CD4-positive, alpha-beta memory T cell (primary cell): ENCODE measurements around the gene NT5E. TPM values are rescaled to one million over a fixed set of nuclear protein-coding genes. Genes with fewer than 3 reads are reported as not detected.

Source experiments
- CTCF ChIA-PET: fragments of 350-600 bp; sonication (Branson Sonifier 250); formaldehyde crosslinking; loops from one replicate; lab custom pipeline; 2021; ENCODE audit warnings: inconsistent platforms; ENCODE audit not compliant: partially characterized antibody; lab: Charles Lee
- POLR2A ChIA-PET: fragments of 350-600 bp; sonication (Branson Sonifier 250); formaldehyde crosslinking; loops from one replicate; lab custom pipeline; 2021; ENCODE audit not compliant: partially characterized antibody; lab: Charles Lee
- DNase-seq, 5 donors: peaks; one replicate each; pipeline versions ENCODE4 v3.0.0 to v3.0.0-alpha.2; 2020 to 2022; ENCODE audit warnings: mixed read lengths in 1 of 5
- H3K27ac ChIP-seq: one replicate; pipeline ENCODE4 v1.7.0; 2013; ENCODE audit warnings: low read depth, low read length
- H3K27me3 ChIP-seq: 2 replicates; pipeline ENCODE4 v1.7.0; 2013; ENCODE audit warnings: mild to moderate bottlenecking, low read length, moderate library complexity; ENCODE audit not compliant: insufficient read depth
- H3K36me3 ChIP-seq: 2 replicates; pipeline ENCODE4 v1.7.0; 2013; ENCODE audit warnings: mild to moderate bottlenecking, low read length, moderate library complexity; ENCODE audit not compliant: insufficient read depth
- H3K4me1 ChIP-seq: 2 replicates; pipeline ENCODE4 v1.7.0; 2013; ENCODE audit warnings: mild to moderate bottlenecking, low read length, moderate library complexity; ENCODE audit not compliant: insufficient read depth
- H3K4me3 ChIP-seq, 2 donors: one replicate each; pipeline ENCODE4 v1.7.0; 2013; ENCODE audit warnings: low read length in 2 of 2, mild to moderate bottlenecking in 1 of 2
- H3K9me3 ChIP-seq, 2 donors: one replicate each; pipeline ENCODE4 v1.7.0; 2013; ENCODE audit warnings: low read length in 2 of 2, control low read depth in 1 of 2; ENCODE audit not compliant: control insufficient read depth in 1 of 2
- H3K27ac Mint-ChIP-seq, 7 donors: one replicate each; pipeline ENCODE4 v1.8.0; 2020 to 2021; ENCODE audit warnings: mixed read lengths in 7 of 7, mild to moderate bottlenecking in 6 of 7, inconsistent platforms in 3 of 7, moderate library complexity in 3 of 7
- H3K27me3 Mint-ChIP-seq, 2 donors: one replicate each; pipeline ENCODE4 v1.8.0; 2020 to 2021; ENCODE audit warnings: mixed read lengths in 2 of 2
- H3K36me3 Mint-ChIP-seq, 2 donors: one replicate each; pipeline ENCODE4 v1.8.0; 2020 to 2021; ENCODE audit warnings: mixed read lengths in 2 of 2, inconsistent platforms in 1 of 2, mild to moderate bottlenecking in 1 of 2
- H3K4me1 Mint-ChIP-seq, 4 donors: one replicate each; pipeline ENCODE4 v1.8.0; 2020 to 2021; ENCODE audit warnings: mixed read lengths in 4 of 4, mild to moderate bottlenecking in 1 of 4
- H3K4me3 Mint-ChIP-seq, 8 donors: one replicate each; pipeline ENCODE4 v1.8.0; 2020 to 2021; ENCODE audit warnings: mixed read lengths in 8 of 8, mild to moderate bottlenecking in 7 of 8, moderate library complexity in 6 of 8, inconsistent platforms in 3 of 8
- H3K9me3 Mint-ChIP-seq, 8 donors: one replicate each; pipeline ENCODE4 v1.8.0; 2020 to 2021; ENCODE audit warnings: mixed read lengths in 8 of 8, mild to moderate bottlenecking in 5 of 8, inconsistent platforms in 3 of 8, moderate library complexity in 1 of 8
- intact Hi-C: fragments of 100-400 bp; cut with micrococcal nuclease; formaldehyde crosslinking; loops from one replicate; pipeline ENCODE4 v1.15.1; 2023
- polyA plus RNA-seq, 2 donors: library from polyadenylated mRNA; unstranded; fragments of 300-500 nt; fragmentation: Illumina TruSeq; gene quantifications; one replicate each; pipeline ENCODE4 v1.2.3, GENCODE V29; 2021
- total RNA-seq, 2 experiments: library from RNA; stranded (reverse); gene quantifications; one replicate each; pipeline ENCODE4 v1.2.3, GENCODE V29; 2021

NT5E gene
- total and polyA plus RNA-seq, 4 experiments from 2014 or later, result 3.3 to 15.8 (median 9.1) TPM

- Histone ChIP-seq H3K9me3 (no peaks in the 10 kb centered on the region), H3K4me3 (no peak overlapping the region), H3K36me3 (peaks cover 8% of the 10 kb centered on the region), H3K4me1 (no peaks in the 10 kb centered on the region), H3K27me3 (no peaks in the 10 kb centered on the region), H3K27ac (no peak overlapping the region)
- H3K9me3 Mint-ChIP-seq, result no peaks in the 10 kb centered on the region
- POLR2A ChIA-PET, result interaction anchor here (1.6 kb wide), 1 partner anchor 141 kb away, joined by 11 read pairs; no protein-coding TSS in a partner anchor
- intact Hi-C loops, result loop anchor here (2.0 to 5.0 kb wide), 3 partner anchors 55 to 182 kb away; partner anchors contain the start of gene SNX14
- H3K4me1 Mint-ChIP-seq, result peaks cover 0 to 2% (median under 1%) of the 10 kb centered on the region in 4 donors
- peaks cover 23 to 34% of the 10 kb centered on the region in 2 donors for H3K36me3 Mint-ChIP-seq
- no peaks in the 10 kb centered on the region for H3K27me3 Mint-ChIP-seq
- CTCF ChIA-PET, result interaction anchor here (0.9 to 3.4 kb wide), 18 partner anchors 11 to 185 kb away, joined by 3 to 20 read pairs (median 4); no protein-coding TSS in a partner anchor
- H3K4me3 Mint-ChIP-seq, result no peak overlapping the region
- peak in 1 of 5 donors; percentile 6 for DNase-seq
- H3K27ac Mint-ChIP-seq, result peak overlapping the region in 1 of 7 donors; percentile 12
Observed at GRCh38 chr6:85537055-85537494, 87.2 kb downstream of the NT5E start.

- Histone ChIP-seq H3K27me3 (no peaks in the 10 kb centered on the region), H3K27ac (no peak overlapping the region), H3K9me3 (no peaks in the 10 kb centered on the region), H3K4me1 (no peaks in the 10 kb centered on the region), H3K4me3 (no peak overlapping the region), H3K36me3 (peaks cover 17% of the 10 kb centered on the region)
- ChIA-PET CTCF (no interaction called here), POLR2A (no interaction called here)
- Mint-ChIP-seq H3K27ac (peak overlapping the region in 2 of 7 donors; percentile 66 to 74), H3K27me3 (no peaks in the 10 kb centered on the region), H3K36me3 (peaks cover 33% of the 10 kb centered on the region in 2 donors), H3K9me3 (peaks cover 0 to 4% (median 0%) of the 10 kb centered on the region in 8 donors), H3K4me1 (peaks cover 0 to 2% (median 0%) of the 10 kb centered on the region in 4 donors), H3K4me3 (no peak overlapping the region)
- no peak for DNase-seq
- intact Hi-C loops, result no loop called here
Observed at GRCh38 chr6:85544776-85545175, 94.9 kb downstream of the NT5E start.

Other genes starting within 250 kb of the NT5E start
- 10 to 100 TPM; 63.0 to 70.3 TPM for gene SNX14, start 143.8 kb downstream of the NT5E start, total RNA-seq
- 10 to 100 TPM; 42.6 to 58.7 TPM for gene SNX14, start 143.8 kb downstream of the NT5E start, polyA plus RNA-seq
- 10 to 100 TPM; 81.4 to 84.3 TPM for gene SYNCRIP, start 192.8 kb downstream of the NT5E start, total RNA-seq
- gene SYNCRIP, start 192.8 kb downstream of the NT5E start, polyA plus RNA-seq, result 10 to 100 TPM; 52.1 to 94.1 TPM